HG02610 (cell line): ENCODE data around the gene AP4M1.

ENCODE experiments used
- ATAC-seq: cut with Tn5 transposase; IDR thresholded peaks from one replicate; pipeline ENCODE4 v1.9.1; 2021; ENCODE audit warnings: mild to moderate bottlenecking, moderate library complexity; ENCODE audit not compliant: unreplicated experiment

Gene AP4M1

DNA sequence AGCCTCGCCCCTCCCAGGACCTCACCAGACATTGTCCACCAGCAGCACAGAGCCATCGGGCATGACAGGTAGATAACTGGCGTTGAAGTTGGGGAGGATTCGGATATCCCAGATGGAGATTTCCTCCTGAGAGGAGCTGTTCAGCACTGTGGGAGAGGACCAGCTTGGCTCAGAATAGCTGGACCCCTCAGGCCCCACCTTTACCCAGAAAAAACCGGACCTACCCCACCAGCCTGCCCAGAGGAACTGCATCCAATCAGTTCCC, 55.6 kb downstream of the AP4M1 start:
- ATAC-seq = no peak

DNA sequence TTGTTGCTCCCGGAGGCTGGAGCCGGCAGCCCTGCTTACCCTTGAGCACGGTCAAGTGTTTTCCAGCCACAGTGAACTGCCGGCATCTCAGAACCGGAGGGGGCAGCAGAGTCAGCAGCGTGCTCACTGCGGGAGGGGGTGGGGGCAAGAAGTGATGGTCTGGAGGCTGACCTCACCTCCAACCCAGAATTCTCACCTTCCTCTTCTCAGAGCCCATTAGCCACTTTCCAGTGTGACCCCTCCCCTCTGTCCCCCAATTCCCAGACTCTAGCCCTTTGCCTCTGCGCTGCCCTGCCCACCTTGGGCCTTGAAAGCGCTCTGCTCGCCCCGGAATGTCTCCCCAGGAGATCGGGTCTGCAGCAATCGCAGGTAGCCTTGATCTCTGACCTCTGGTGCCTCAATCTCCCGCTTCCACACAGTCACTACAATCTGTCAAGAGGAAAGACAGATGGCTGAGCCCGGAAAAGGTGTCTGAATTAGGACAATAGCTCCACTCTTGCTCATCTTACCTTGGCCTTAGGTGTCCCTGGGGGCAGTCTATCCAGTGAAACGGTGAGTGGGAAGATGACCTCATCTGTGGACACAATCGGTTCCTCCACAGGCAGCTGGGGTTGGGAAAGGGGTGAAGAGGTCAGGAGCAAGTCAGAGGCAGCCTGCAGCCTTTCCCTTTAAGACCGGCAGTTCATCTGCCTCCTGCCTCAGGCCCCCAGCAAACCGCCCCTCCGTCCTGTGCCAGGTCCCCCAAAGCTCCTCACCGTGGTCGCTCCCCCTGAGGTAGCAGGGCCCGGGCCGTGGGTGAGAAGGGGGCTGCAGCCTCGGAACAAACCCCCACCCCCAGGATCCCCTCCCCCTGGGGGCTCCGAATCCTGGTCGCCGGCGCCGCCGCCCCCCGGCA, 56.1 kb downstream of the AP4M1 start:
- no peak for ATAC-seq
